Prostate gland (tissue), 2 donors: Measurements from ENCODE around the gene LEPROT.

Experiments
- CTCF ChIP-seq, 4 experiments: fragments of 200-600 bp in 2 of 4; fragments of 450-650 bp in 2 of 4; sonication (generic) in 2 of 4; IDR thresholded peaks; 1 replicate in 3 of 4; 2 replicates in 1 of 4; pipeline ENCODE4 v1.5.1; 2016 to 2019; ENCODE audit warnings: antibody characterized with exemption in 4 of 4, mild to moderate bottlenecking in 2 of 4, moderate library complexity in 2 of 4
- POLR2AphosphoS5 ChIP-seq: sonication (generic); formaldehyde crosslinking; IDR thresholded peaks from one replicate; pipeline ENCODE4 v1.6.1; 2017; ENCODE audit warnings: antibody characterized with exemption

- TF ChIP-seq CTCF (IDR thresholded peaks at IDR 0.05) (no peak), POLR2AphosphoS5 (no peak)
These were observed 23.7 kb downstream of the LEPROT start for GRCh38 chr1:65444128-65444640.
